ENCODE data around the gene PRKCZ.

DNA sequence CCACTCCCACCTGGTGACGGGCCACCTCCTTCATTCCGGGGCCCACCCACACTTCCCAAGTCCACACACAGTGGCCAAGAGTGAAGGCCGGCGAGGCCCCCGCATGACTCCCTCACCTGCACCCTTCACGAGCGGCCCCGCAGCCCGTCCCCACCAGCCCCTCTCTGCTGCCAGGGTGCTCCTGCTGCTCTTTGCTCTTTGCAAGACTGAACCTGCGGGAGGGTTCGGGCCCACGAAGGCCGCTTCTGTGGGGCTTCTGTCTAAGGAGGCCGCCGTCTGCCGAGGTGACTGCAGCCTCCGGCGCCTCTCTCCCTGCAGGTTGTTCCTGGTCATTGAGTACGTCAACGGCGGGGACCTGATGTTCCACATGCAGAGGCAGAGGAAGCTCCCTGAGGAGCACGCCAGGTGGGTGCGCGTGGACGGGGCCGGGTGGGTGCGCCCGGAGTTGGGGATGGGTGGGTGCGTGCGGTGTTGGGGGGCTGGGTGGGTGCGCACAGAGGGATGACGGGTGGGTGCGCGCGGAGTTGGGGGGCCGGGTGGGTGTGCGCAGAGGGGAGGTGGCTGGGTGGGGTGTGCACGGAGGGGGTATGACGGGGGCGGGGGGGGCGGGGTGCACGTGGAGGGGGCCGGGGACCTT lies 119.1 kb downstream of the PRKCZ start:
- TF ChIP-seq FOXJ3 (CRISPR knock-in tag; IDR thresholded peaks at IDR 0.05) (no peak), CHD2 (IDR thresholded peaks at IDR 0.05; ENCODE audit: low read depth, low read length) (no peak), POLR2G (IDR thresholded peaks at IDR 0.05; ENCODE audit: low read depth, low read length) (no peak), NCOA1 (IDR thresholded peaks at IDR 0.05; ENCODE audit: low read depth) (no peak), ELF4 (CRISPR knock-in tag; IDR thresholded peaks at IDR 0.05) (no peak), EP300 (IDR thresholded peaks at IDR 0.05; ENCODE audit: low read length) (no peak), SMARCA4 (IDR thresholded peaks at IDR 0.05) (no peak), ZNF384 (IDR thresholded peaks at IDR 0.05; ENCODE audit: low read depth, low read length) (no peak), ZNF354B (CRISPR knock-in tag; IDR thresholded peaks at IDR 0.05) (no peak), KAT2B (IDR thresholded peaks at IDR 0.05; ENCODE audit: low read depth, low read length) (no peak), TBP (optimal IDR thresholded peaks at IDR 0.05; ENCODE audit: low read depth, low read length) (no peak)
- TF ChIP-seq, protein P1, sequence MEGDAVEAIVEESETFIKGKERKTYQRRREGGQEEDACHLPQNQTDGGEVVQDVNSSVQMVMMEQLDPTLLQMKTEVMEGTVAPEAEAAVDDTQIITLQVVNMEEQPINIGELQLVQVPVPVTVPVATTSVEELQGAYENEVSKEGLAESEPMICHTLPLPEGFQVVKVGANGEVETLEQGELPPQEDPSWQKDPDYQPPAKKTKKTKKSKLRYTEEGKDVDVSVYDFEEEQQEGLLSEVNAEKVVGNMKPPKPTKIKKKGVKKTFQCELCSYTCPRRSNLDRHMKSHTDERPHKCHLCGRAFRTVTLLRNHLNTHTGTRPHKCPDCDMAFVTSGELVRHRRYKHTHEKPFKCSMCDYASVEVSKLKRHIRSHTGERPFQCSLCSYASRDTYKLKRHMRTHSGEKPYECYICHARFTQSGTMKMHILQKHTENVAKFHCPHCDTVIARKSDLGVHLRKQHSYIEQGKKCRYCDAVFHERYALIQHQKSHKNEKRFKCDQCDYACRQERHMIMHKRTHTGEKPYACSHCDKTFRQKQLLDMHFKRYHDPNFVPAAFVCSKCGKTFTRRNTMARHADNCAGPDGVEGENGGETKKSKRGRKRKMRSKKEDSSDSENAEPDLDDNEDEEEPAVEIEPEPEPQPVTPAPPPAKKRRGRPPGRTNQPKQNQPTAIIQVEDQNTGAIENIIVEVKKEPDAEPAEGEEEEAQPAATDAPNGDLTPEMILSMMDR (IDR thresholded peaks at IDR 0.05 in 2 of 3, conservative IDR thresholded peaks at IDR 0.05 in 1 of 3; ENCODE audit: insufficient read depth in 2 of 3, low read depth in 1 of 3, low read length in 3 of 3): no peak
- TF ChIP-seq, protein P2, sequence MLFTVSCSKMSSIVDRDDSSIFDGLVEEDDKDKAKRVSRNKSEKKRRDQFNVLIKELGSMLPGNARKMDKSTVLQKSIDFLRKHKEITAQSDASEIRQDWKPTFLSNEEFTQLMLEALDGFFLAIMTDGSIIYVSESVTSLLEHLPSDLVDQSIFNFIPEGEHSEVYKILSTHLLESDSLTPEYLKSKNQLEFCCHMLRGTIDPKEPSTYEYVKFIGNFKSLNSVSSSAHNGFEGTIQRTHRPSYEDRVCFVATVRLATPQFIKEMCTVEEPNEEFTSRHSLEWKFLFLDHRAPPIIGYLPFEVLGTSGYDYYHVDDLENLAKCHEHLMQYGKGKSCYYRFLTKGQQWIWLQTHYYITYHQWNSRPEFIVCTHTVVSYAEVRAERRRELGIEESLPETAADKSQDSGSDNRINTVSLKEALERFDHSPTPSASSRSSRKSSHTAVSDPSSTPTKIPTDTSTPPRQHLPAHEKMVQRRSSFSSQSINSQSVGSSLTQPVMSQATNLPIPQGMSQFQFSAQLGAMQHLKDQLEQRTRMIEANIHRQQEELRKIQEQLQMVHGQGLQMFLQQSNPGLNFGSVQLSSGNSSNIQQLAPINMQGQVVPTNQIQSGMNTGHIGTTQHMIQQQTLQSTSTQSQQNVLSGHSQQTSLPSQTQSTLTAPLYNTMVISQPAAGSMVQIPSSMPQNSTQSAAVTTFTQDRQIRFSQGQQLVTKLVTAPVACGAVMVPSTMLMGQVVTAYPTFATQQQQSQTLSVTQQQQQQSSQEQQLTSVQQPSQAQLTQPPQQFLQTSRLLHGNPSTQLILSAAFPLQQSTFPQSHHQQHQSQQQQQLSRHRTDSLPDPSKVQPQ (CRISPR knock-in tag; IDR thresholded peaks at IDR 0.05; ENCODE audit: borderline replicate concordance): no peak
- TF ChIP-seq, protein P3, sequence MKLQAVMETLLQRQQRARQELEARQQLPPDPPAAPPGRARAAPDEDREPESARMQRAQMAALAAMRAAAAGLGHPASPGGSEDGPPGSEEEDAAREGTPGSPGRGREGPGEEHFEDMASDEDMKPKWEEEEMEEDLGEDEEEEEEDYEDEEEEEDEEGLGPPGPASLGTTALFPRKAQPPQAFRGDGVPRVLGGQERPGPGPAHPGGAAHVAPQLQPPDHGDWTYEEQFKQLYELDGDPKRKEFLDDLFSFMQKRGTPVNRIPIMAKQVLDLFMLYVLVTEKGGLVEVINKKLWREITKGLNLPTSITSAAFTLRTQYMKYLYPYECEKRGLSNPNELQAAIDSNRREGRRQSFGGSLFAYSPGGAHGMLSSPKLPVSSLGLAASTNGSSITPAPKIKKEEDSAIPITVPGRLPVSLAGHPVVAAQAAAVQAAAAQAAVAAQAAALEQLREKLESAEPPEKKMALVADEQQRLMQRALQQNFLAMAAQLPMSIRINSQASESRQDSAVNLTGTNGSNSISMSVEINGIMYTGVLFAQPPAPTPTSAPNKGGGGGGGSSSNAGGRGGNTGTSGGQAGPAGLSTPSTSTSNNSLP (IDR thresholded peaks at IDR 0.05; ENCODE audit: borderline replicate concordance, low read depth, low read length): no peak
